ENCODE data around the gene MSRB3.

The MSRB3 gene

DNA sequence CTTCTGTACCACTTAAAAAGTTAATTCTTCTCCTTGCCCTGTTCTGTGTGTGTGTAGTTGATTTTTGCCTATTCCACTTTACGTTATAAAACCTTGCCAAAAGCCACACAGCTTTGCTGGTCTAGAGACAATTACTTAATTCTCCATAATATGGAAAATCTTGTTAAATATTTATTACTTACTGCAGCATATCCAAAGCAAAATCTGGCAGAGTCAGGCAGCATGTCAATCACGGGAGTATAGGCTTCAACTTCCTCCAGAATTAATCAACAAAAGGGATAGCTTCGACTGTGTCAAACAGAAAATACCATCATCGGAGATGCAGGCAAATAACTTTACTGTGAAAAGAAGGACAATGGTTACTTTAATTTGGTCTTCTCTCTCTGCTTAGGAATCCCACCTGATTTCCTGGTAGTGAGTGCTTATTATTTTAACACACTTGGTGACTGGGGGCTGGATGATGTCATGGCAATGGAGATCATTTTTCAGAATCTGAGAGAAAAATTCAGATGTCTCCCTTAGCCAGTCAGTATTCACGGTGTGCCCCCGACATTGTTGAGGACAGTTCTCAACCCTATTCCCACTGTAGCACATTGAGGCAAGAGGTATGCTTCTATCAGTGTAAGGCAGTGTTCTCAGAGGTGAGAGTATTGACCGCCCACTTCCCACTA lies 3.7 kb upstream of the MSRB3 start:
- Histone ChIP-seq H3K36me3 (replicated peaks; ENCODE audit: low read depth, low read length) (no peaks in the 10 kb centered on the region), H3K27ac (ENCODE audit: low read length) (no peak overlapping the region), H3K9me3 (ENCODE audit: insufficient read depth, low read length) (no peaks in the 10 kb centered on the region), H3K4me3 (ENCODE audit: low read length) (no peak overlapping the region), H3K27me3 (ENCODE audit: low read depth, low read length) (no peaks in the 10 kb centered on the region), H3K4me2 (ENCODE audit: low read length) (no peak overlapping the region), H3K4me1 (ENCODE audit: low read length) (peaks cover 10% of the 10 kb centered on the region), H4K20me1 (ENCODE audit: insufficient read depth, low read length) (no peaks in the 10 kb centered on the region), H2AFZ (ENCODE audit: low read depth, low read length) (no peak overlapping the region), H3K9ac (ENCODE audit: low read length) (no peak overlapping the region), H3K79me2 (ENCODE audit: low read length) (no peaks in the 10 kb centered on the region)
- TF ChIP-seq, protein P1, sequence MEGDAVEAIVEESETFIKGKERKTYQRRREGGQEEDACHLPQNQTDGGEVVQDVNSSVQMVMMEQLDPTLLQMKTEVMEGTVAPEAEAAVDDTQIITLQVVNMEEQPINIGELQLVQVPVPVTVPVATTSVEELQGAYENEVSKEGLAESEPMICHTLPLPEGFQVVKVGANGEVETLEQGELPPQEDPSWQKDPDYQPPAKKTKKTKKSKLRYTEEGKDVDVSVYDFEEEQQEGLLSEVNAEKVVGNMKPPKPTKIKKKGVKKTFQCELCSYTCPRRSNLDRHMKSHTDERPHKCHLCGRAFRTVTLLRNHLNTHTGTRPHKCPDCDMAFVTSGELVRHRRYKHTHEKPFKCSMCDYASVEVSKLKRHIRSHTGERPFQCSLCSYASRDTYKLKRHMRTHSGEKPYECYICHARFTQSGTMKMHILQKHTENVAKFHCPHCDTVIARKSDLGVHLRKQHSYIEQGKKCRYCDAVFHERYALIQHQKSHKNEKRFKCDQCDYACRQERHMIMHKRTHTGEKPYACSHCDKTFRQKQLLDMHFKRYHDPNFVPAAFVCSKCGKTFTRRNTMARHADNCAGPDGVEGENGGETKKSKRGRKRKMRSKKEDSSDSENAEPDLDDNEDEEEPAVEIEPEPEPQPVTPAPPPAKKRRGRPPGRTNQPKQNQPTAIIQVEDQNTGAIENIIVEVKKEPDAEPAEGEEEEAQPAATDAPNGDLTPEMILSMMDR (IDR thresholded peaks at IDR 0.05; ENCODE audit: low read depth, low read length) = no peak
- TF ChIP-seq EZH2phosphoT487 (IDR thresholded peaks at IDR 0.05; ENCODE audit: low read depth) = no peak

DNA sequence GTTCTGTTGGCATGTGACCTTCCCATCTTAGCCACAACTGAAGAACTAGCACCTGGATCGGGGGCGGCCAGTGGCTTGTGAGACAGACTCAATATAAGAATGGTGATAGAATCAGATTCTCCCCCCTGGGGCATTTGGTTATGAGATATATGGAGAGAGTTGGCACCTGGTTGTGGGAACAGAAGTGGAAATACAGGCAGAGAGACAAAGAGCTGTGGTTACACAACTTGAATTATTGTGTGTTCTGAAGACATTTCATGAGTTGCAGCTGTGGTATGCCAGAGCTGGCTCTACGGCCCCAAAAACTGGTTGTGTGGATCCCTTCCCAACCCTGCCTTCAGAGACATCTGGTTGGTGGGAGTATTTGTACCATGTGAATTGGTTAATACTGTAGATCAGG lies 2.9 kb upstream of the MSRB3 start:
- no peaks in the 10 kb centered on the region for H3K79me2 ChIP-seq (ENCODE audit: low read length)
- H3K4me1 ChIP-seq (ENCODE audit: low read length) = peaks cover 6% of the 10 kb centered on the region
- H3K4me2 ChIP-seq (ENCODE audit: low read length) = no peak overlapping the region
- no peak overlapping the region for H3K4me3 ChIP-seq (ENCODE audit: low read length)
- H3K27me3 ChIP-seq (ENCODE audit: low read depth, low read length) = no peaks in the 10 kb centered on the region
- H3K27ac ChIP-seq (ENCODE audit: low read length) = no peak overlapping the region
- no peak for TF ChIP-seq EZH2phosphoT487 (IDR thresholded peaks at IDR 0.05; ENCODE audit: low read depth)
- TF ChIP-seq, protein P1 (IDR thresholded peaks at IDR 0.05; ENCODE audit: low read depth, low read length) = no peak
- H3K9me3 ChIP-seq (ENCODE audit: insufficient read depth, low read length) = no peaks in the 10 kb centered on the region
- H3K9ac ChIP-seq (ENCODE audit: low read length) = no peak overlapping the region
- H3K36me3 ChIP-seq (replicated peaks; ENCODE audit: low read depth, low read length) = no peaks in the 10 kb centered on the region
- H4K20me1 ChIP-seq (ENCODE audit: insufficient read depth, low read length) = no peaks in the 10 kb centered on the region
- no peak overlapping the region for H2AFZ ChIP-seq (ENCODE audit: low read depth, low read length)

DNA sequence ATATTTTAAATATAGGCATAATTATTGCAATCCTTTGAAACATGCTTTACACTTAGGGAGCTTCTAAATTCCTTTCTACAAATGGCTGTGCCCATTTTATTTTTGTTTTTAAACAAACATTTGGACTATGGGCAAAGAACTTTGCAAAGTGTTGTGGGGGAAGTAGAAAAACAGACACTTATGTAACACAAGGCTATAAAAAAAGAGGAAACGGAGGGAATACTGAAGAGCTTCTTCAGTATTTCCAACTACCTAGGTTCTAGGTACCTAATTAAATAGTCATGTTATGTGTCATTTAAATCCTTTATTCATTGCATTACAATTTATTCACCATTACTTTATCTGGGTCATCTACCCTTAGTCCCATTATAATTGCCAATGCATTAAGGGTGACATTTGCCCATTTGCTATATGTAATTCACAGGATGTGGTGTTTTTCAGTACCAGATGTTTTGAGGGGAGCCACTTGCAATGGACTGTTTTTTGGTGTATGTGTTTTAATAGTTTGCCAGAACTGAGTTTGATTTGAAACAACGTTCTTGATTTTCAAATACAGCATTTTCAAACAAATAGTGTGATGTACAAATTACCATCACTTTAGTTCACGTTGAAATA lies 1.5 kb upstream of the MSRB3 start:
- H3K4me3 ChIP-seq (ENCODE audit: low read length) = no peak overlapping the region
- H3K4me1 ChIP-seq (ENCODE audit: low read length) = peaks cover 6% of the 10 kb centered on the region
- TF ChIP-seq, protein P1 (IDR thresholded peaks at IDR 0.05; ENCODE audit: low read depth, low read length) = no peak
- no peak for TF ChIP-seq EZH2phosphoT487 (IDR thresholded peaks at IDR 0.05; ENCODE audit: low read depth)
- H3K4me2 ChIP-seq (ENCODE audit: low read length) = no peak overlapping the region
- no peaks in the 10 kb centered on the region for H3K36me3 ChIP-seq (replicated peaks; ENCODE audit: low read depth, low read length)
- no peak overlapping the region for H3K9ac ChIP-seq (ENCODE audit: low read length)
- no peaks in the 10 kb centered on the region for H3K27me3 ChIP-seq (ENCODE audit: low read depth, low read length)
- no peak overlapping the region for H3K27ac ChIP-seq (ENCODE audit: low read length)
- H3K9me3 ChIP-seq (ENCODE audit: insufficient read depth, low read length) = no peaks in the 10 kb centered on the region
- no peaks in the 10 kb centered on the region for H3K79me2 ChIP-seq (ENCODE audit: low read length)
- no peak overlapping the region for H2AFZ ChIP-seq (ENCODE audit: low read depth, low read length)
- H4K20me1 ChIP-seq (ENCODE audit: insufficient read depth, low read length) = no peaks in the 10 kb centered on the region

DNA sequence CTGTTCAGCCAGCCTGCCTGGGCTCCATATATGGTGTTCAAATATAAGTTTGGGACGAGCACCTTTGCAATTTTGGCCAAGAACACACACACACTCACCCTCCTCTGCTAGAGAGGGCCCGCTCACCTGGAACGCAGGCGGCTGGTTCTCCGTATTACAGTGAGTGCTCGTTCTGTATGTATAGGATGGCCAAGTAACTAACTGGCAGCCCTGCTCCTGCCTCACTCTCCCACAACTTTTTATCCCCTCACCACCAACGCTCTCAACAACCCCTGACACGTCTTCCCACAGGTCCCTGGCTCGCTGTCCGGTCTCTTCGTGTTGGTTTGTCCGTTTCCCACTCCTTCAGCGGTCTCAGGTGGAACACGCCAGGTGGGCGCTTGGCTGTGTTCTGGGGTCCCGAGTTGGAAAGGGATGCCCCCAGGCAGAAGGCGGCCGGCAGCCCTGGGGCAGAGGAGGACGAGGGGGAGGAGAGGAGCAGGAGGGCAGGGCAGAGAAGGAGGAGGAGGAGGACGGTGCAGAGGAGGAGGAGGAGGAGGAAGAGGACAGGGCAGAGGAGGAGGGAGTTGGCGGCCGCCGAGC lies 398 bp upstream of the MSRB3 start:
- Histone ChIP-seq H3K4me3 (ENCODE audit: low read length) (peak overlapping the region; percentile 87), H3K79me2 (ENCODE audit: low read length) (no peaks in the 10 kb centered on the region), H3K4me2 (ENCODE audit: low read length) (peak overlapping the region; percentile 88), H3K27me3 (ENCODE audit: low read depth, low read length) (no peaks in the 10 kb centered on the region), H3K4me1 (ENCODE audit: low read length) (peaks cover 4% of the 10 kb centered on the region), H3K9ac (ENCODE audit: low read length) (no peak overlapping the region), H3K9me3 (ENCODE audit: insufficient read depth, low read length) (no peaks in the 10 kb centered on the region), H2AFZ (ENCODE audit: low read depth, low read length) (no peak overlapping the region), H3K27ac (ENCODE audit: low read length) (no peak overlapping the region), H3K36me3 (replicated peaks; ENCODE audit: low read depth, low read length) (no peaks in the 10 kb centered on the region), H4K20me1 (ENCODE audit: insufficient read depth, low read length) (no peaks in the 10 kb centered on the region)
- no peak for TF ChIP-seq EZH2phosphoT487 (IDR thresholded peaks at IDR 0.05; ENCODE audit: low read depth)
- TF ChIP-seq, protein P1 (IDR thresholded peaks at IDR 0.05; ENCODE audit: low read depth, low read length) = no peak
